Upper lobe of left lung (tissue), 4 donors: ENCODE data around the gene ZHX3.

Source experiments
- CTCF ChIP-seq, 6 experiments: fragments of 450-650 bp in 4 of 6; fragments of 200-600 bp in 2 of 6; sonication (generic) in 2 of 6; IDR thresholded peaks; one replicate each; pipeline ENCODE4 v1.5.1; 2016 to 2019; ENCODE audit warnings: antibody characterized with exemption in 6 of 6
- EP300 ChIP-seq, 4 donors: sonication (generic); formaldehyde crosslinking; IDR thresholded peaks; one replicate each; pipeline ENCODE4 v1.5.1; 2017; ENCODE audit warnings: antibody characterized with exemption in 4 of 4, control low read depth in 2 of 4
- POLR2A ChIP-seq, 4 donors: fragments of 450-650 bp; IDR thresholded peaks; one replicate each; pipeline ENCODE4 v1.5.1; 2016 to 2017; ENCODE audit warnings: antibody characterized with exemption in 4 of 4, mild to moderate bottlenecking in 2 of 4
- POLR2AphosphoS5 ChIP-seq, 2 donors: sonication (generic); formaldehyde crosslinking; IDR thresholded peaks; one replicate each; pipeline ENCODE4 v1.5.1; 2017; ENCODE audit warnings: antibody characterized with exemption in 2 of 2

- no peak for TF ChIP-seq CTCF (IDR thresholded peaks at IDR 0.05)
- TF ChIP-seq POLR2A (IDR thresholded peaks at IDR 0.05): no peak
- TF ChIP-seq POLR2AphosphoS5 (IDR thresholded peaks at IDR 0.05): no peak
- no peak for TF ChIP-seq EP300 (IDR thresholded peaks at IDR 0.05)
Measured at GRCh38 chr20:41205313-41205712, 112.2 kb downstream of the ZHX3 start.
